ENCODE results near the gene LY6G5C. TPM values are rescaled to one million over a fixed set of nuclear protein-coding genes. Genes with fewer than 3 reads are reported as not detected.

The LY6G5C gene
- total RNA-seq, 1 donor from 2014 or later = 3.9 TPM

DNA sequence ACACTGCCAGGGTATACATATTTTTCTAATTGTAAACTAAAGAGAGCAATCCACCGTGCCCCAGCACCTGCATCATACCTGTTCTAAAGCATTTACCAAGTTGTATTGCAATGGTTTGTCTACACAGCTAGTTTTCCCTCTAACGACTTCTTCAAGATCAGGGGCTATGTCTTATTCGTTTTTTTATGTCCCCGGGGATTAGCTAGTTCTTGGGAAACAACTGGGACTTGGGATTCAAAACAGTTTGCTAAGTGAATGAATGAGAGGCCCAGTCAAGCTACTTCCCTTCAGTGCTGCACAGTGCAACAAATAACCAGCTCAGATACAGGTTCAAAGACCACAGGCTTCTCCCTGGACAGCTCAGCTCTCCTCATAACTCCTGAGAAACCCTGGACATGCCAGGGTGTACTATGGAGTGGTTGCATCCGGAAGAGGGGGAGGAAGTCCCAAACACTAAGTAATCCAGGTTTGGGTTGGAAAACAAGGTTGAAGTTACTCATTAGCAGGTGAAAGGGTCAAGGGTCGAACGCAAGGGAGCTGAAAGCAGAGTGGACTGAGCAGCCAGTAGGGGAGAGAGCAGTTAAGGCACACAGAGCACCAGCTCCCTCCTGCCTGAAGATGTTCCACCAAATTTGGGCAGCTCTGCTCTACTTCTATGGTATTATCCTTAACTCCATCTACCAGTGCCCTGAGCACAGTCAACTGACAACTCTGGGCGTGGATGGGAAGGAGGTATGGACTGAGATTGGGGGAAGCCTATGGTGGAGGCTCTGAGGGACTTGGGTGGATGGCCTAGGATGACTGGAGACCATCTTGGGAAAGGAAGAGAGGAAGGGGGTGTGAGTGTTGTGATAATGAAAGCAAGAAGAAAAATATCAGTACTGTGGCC lies 25.3 kb downstream of the LY6G5C start, which contains the start of gene APOM:
Gene APOM, plus strand, starts transcription at position 546 of the 889 bp plus-strand sequence. Its CDS starts 73 bp downstream, at position 619.
- Mint-ChIP-seq H3K27me3 (ENCODE audit: low read depth, unreplicated experiment) (no peaks in the 10 kb centered on the region), H3K4me1 (ENCODE audit: low read depth, unreplicated experiment) (peaks cover 20% of the 10 kb centered on the region), H3K9me3 (ENCODE audit: unreplicated experiment) (no peaks in the 10 kb centered on the region), H3K27ac (ENCODE audit: unreplicated experiment) (no peak within 1 kb of the TSS), H3K36me3 (ENCODE audit: low read depth, unreplicated experiment) (peaks cover 23% of the 10 kb centered on the region), H3K4me3 (ENCODE audit: unreplicated experiment) (peak within 1 kb of the TSS; percentile 57)
- no peak for TF ChIP-seq CTCF (IDR thresholded peaks at IDR 0.05; ENCODE audit: insufficient read depth, low read depth, low read length)
- no peak for TF ChIP-seq EZH2 (IDR thresholded peaks at IDR 0.05; ENCODE audit: insufficient read depth, low read length)
- Histone ChIP-seq H3K4me1 (ENCODE audit: insufficient read depth, low read length) (peaks cover 42% of the 10 kb centered on the region), H2AFZ (ENCODE audit: low read depth, low read length) (no peak within 1 kb of the TSS), H3K9me3 (ENCODE audit: insufficient read depth, low read depth, low read length) (no peaks in the 10 kb centered on the region), H4K20me1 (ENCODE audit: insufficient read depth, low read length) (peaks cover 36% of the 10 kb centered on the region), H3K27me3 (ENCODE audit: insufficient read depth, low read length) (no peaks in the 10 kb centered on the region), H3K4me3 (ENCODE audit: insufficient read depth, low read depth, low read length) (no peak within 1 kb of the TSS), H3K9ac (ENCODE audit: low read length) (no peak within 1 kb of the TSS), H3K36me3 (ENCODE audit: insufficient read depth, low read length) (no peaks in the 10 kb centered on the region), H3K79me2 (ENCODE audit: insufficient read depth, low read length) (peaks cover 72% of the 10 kb centered on the region), H3K4me2 (ENCODE audit: low read length) (no peak within 1 kb of the TSS), H3K27ac (ENCODE audit: low read depth, low read length) (no peak within 1 kb of the TSS)
- no peak for FAIRE-seq
- DNase-seq (ENCODE audit: low read depth) = no peak

- Mint-ChIP-seq H3K36me3 (ENCODE audit: low read depth, unreplicated experiment) (peaks cover 23% of the 10 kb centered on the region), H3K4me1 (ENCODE audit: low read depth, unreplicated experiment) (peaks cover 23% of the 10 kb centered on the region), H3K27ac (ENCODE audit: unreplicated experiment) (no peak overlapping the region), H3K9me3 (ENCODE audit: unreplicated experiment) (no peaks in the 10 kb centered on the region), H3K27me3 (ENCODE audit: low read depth, unreplicated experiment) (no peaks in the 10 kb centered on the region), H3K4me3 (ENCODE audit: unreplicated experiment) (no peak overlapping the region)
- FAIRE-seq (no peak), DNase-seq (ENCODE audit: low read depth) (no peak)
- Histone ChIP-seq H3K4me1 (ENCODE audit: insufficient read depth, low read length) (peaks cover 39% of the 10 kb centered on the region), H3K27me3 (ENCODE audit: insufficient read depth, low read length) (no peaks in the 10 kb centered on the region), H2AFZ (ENCODE audit: low read depth, low read length) (no peak overlapping the region), H3K27ac (ENCODE audit: low read depth, low read length) (no peak overlapping the region), H3K9me3 (ENCODE audit: insufficient read depth, low read depth, low read length) (no peaks in the 10 kb centered on the region), H3K9ac (ENCODE audit: low read length) (no peak overlapping the region), H4K20me1 (ENCODE audit: insufficient read depth, low read length) (peaks cover 32% of the 10 kb centered on the region), H3K79me2 (ENCODE audit: insufficient read depth, low read length) (peaks cover 72% of the 10 kb centered on the region), H3K4me2 (ENCODE audit: low read length) (no peak overlapping the region), H3K4me3 (ENCODE audit: insufficient read depth, low read depth, low read length) (no peak overlapping the region), H3K36me3 (ENCODE audit: insufficient read depth, low read length) (no peaks in the 10 kb centered on the region)
- TF ChIP-seq EZH2 (IDR thresholded peaks at IDR 0.05; ENCODE audit: insufficient read depth, low read length) (no peak), CTCF (IDR thresholded peaks at IDR 0.05; ENCODE audit: insufficient read depth, low read depth, low read length) (no peak)
Measured at GRCh38 chr6:31654574-31655348, 26.1 kb downstream of the LY6G5C start.
